Suppressor macrophage treated with lipopolysaccharide for 4 hours (primary cell): Measurements from ENCODE around the gene TRPV6.

Experiments used
- DNase-seq: peaks from one replicate; pipeline ENCODE4 v3.0.0-alpha.2; 2020

TRPV6 gene

DNA sequence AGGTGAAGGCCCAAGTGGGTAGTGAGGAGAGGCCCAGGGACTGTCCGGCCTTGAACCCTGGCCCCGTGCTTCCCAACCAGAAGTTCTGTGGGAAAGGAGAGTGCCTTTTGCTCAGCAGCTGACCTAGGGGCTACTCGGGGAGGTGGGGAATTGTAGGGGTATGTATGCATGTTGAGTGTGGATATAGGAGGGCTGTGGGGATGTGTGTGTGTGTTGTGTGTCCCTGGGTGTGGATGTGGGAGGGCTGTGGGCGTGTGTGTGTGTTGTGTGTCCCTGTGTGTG lies 18.5 kb downstream of the TRPV6 start:
- DNase-seq, result no peak

DNA sequence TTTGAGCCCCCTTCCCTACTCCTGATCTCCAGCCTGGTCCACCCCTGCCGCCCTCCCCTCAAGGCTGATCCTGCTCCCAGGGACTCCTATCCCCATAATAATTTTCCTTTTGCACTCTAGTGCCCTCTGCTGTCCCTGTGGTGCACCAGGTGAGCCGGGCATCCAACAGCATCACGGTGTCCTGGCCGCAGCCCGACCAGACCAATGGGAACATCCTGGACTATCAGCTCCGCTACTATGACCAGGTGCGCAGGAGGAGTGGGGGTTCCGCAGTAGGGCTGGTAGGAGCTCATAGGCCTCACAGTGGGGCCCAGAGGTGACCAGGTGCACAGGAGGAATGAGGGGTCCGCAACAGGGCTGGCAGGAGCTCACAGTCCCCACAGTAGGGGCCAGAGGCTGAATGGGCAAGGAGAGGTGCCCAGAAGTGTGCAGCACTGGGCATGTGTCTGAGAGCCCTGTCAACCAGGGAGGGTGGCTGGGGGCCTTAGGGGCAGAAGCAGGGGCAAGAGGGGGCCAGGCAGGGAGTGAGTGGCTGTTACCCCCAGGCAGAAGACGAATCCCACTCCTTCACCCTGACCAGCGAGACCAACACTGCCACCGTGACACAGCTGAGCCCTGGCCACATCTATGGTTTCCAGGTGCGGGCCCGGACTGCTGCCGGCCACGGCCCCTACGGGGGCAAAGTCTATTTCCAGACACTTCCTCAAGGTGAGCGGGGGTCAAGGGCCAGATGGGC lies 19.0 kb downstream of the TRPV6 start:
- DNase-seq, result peak; percentile 32

DNA sequence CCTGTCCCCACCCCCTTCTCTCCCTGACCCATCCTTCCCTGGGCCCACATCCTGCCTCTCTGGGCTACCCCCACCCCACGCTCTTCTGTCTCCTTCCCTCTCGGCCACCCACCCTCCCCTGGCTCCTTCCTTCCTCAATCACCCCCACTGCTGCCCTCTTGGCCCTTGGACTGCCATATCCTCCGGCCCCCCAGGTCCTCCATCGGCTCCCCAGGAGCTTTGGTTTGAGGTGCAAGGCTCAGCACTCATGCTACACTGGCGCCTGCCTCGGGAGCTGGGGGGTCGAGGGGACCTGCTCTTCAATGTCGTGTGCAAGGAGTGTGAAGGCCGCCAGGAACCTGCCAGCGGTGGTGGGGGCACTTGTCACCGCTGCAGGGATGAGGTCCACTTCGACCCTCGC lies 19.8 kb downstream of the TRPV6 start:
- DNase-seq, result no peak

DNA sequence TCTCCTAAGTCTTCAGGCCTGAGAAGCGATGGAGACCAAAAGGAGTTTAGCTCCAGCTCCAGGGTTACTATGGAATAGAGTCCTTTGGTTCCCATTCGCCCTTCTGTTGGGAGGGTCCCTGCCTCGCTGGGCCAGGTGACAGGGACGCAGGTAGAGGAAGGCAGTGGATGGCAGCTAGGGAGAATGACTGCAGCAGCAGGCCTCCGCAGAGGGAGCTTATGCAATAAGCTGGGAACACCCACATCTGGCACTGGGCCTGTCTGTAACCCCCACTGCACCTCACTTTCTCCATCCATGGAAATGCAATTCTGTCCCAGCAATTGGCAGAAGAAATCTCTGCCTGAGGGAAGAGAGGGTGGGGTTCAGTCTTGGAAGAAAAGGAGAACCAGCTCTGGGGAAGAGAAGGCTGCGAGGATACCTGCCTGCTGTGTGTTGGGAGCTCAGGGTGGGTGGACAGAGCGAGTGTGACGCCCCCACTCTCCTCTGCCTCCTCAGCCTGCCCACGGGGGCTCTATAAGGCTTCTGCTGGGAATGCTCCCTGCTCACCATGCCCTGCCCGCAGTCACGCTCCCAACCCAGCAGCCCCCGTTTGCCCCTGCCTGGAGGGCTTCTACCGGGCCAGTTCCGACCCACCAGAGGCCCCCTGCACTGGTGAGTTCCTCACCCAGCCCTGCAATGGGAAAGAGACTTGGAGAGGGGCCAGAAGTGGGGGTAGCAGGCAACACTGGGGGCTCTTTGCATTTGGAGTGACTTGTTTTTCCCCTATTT lies 20.4 kb downstream of the TRPV6 start:
- DNase-seq, result no peak

DNA sequence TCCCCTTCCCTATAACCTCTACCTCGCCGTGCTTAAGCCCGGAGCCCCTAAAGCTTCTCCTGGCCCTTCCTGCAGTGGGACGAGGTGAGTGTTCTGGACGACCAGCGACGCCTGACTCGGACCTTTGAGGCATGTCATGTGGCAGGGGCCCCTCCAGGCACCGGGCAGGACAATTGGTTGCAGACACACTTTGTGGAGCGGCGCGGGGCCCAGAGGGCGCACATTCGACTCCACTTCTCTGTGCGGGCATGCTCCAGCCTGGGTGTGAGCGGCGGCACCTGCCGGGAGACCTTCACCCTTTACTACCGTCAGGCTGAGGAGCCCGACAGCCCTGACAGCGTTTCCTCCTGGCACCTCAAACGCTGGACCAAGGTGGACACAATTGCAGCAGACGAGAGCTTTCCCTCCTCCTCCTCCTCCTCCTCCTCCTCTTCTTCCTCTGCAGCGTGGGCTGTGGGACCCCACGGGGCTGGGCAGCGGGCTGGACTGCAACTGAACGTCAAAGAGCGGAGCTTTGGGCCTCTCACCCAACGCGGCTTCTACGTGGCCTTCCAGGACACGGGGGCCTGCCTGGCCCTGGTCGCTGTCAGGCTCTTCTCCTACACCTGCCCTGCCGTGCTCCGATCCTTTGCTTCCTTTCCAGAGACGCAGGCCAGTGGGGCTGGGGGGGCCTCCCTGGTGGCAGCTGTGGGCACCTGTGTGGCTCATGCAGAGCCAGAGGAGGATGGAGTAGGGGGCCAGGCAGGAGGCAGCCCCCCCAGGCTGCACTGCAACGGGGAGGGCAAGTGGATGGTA lies 21.5 kb downstream of the TRPV6 start:
- no peak for DNase-seq

DNA sequence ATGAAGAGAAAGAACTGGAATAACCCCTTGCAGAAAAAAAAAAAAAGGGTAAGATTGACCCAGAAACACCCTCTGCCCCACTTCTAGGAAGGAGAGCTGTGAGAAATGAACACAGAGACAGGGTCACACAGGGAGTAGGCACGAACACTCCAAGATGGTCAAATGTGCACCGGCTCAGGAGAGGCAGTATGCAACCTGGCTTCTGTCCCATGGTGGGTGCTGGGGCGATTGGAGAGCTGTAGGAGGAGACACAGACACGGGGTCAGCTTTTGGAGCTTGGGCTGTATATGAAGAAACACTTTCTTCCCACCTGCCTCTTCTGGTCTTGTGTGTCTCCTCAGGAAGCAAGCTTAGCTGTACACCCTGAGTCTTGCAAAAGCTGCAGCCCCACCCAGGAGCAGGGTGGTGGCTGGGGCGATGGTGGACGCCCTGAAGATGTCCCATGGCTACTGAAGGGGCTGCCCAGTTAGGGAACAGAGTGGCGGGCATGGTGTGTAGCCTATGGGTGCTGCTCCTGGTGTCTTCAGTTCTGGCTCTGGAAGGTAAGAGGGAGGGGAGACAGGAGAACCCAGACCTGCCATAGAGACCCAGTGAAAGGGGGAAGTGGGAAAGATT lies 22.7 kb downstream of the TRPV6 start:
- DNase-seq, result no peak

DNA sequence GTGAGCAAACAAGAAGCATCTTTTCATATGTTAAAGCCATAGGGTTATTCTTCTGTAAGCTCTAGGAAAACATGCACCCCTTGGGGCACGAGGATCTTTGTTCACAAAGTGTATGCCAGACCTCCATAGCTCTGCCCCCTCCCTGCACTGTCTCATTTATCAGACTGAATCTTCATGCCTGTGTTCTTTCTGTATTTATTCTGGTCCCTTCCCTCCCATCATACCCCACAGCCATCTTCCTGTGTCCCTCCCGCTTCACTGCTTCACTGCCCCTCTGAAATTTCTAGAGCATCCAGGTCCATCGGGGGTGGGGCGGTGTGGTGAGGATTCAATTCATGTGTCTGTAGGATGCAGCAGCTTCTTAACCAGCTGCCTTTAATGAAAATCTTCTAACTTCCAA lies 23.2 kb downstream of the TRPV6 start:
- no peak for DNase-seq

DNA sequence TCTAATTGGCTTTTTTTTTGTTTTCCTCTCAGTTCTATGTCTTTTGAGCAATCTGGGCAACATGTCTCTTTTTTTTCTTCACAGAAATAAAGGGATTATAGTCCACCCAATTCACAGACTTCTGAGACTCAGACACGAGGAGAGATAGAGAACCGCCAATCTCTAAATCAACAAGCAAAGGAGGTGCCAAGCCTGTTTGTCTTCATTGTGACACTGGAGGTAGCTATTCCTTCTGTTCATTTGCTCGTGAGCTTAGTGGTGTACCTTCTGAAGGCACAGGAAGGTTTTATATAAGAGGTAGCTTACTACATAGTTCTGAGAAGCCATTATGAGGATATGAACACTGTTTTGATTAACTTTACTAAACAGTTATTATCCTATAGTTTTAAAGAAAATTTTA lies 24.6 kb downstream of the TRPV6 start:
- DNase-seq, result no peak

DNA sequence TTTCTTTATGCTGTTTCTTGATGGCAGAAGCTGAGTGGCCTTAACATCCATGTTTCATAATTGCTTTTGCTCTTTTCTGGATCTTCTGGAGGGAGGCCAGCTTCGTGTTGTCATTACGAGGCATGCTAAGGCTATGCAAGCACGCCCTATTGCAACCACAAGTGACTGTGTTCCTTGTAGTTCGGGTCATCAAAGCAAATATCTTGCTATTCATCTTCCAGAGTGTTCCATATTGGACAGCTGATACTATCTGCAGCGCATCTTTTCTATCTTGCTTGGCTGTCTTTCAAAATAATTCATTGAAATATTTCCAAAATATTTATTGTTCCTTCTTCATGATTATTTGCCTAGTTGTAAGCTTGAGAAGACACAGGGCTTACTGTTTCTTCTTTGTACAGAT lies 25.7 kb downstream of the TRPV6 start:
- no peak for DNase-seq

DNA sequence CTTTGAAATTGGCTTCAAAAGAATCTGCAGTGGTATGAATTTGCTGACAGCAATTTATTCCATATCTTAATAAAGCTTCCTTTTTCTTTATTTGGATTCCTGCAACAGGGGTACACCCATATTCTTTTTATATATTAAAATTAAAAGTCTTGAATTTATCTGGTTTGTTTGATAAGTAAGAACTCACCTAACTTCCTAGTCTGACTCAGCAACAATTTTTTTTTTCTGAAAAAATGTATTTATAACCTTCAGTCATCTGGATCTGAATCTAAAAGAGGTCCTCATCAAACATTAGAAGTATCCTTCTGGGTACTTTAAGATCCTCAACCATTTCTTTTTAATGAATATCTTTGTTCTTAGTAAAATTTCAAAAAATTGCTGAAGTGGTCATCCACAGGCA lies 26.1 kb downstream of the TRPV6 start:
- DNase-seq, result no peak

DNA sequence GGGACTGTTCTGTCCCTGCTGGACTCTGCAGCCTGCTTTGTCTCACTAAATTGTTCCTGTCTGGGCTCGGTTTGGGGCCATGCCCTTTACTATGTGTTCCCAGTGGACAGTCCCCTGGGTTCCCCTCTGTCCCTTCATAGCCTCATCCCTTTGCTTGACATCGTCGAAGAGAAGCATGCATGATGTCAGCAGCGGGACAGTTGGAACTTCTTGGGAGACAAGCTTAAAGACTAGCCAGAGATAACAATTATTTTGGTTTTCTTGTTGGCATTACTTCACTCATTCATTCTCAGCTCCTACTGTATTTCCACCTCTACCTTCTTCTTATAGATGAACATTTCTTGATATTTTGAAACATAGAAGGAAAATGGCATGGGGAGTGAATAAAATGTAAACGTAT lies 27.9 kb downstream of the TRPV6 start:
- DNase-seq, result no peak

DNA sequence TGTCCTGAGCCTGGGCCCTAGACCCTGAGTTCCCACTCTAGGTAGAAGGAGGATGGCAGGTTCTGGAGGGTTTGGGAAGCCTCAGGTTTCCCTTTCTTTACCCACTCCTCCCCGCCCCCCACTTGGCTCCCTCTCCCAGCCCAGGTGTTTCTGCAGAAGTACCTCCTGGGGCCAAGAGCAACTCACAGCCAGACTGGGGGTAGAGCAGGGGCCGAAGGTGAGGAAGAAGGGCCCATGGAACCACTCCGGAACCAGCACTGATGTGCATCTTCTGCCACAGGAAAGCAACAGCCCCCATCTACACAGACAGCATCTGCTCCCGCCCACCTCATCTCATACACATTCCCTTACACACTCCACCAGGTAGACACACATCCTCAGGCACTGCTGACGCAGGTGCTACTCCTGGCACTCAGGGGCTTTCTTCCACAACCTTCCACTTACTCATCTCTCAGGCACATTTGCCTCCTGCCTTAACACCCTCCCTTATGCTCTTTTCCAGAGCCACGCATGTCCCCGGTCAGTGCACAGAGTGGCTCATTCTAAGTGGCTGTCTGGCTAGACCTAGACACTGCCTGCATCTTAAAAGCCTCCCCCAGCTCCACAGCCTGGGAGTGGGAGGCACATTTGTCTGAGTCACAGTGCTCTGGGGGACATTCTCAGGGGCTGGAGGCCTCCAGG lies 28.8 kb downstream of the TRPV6 start:
- no peak for DNase-seq

DNA sequence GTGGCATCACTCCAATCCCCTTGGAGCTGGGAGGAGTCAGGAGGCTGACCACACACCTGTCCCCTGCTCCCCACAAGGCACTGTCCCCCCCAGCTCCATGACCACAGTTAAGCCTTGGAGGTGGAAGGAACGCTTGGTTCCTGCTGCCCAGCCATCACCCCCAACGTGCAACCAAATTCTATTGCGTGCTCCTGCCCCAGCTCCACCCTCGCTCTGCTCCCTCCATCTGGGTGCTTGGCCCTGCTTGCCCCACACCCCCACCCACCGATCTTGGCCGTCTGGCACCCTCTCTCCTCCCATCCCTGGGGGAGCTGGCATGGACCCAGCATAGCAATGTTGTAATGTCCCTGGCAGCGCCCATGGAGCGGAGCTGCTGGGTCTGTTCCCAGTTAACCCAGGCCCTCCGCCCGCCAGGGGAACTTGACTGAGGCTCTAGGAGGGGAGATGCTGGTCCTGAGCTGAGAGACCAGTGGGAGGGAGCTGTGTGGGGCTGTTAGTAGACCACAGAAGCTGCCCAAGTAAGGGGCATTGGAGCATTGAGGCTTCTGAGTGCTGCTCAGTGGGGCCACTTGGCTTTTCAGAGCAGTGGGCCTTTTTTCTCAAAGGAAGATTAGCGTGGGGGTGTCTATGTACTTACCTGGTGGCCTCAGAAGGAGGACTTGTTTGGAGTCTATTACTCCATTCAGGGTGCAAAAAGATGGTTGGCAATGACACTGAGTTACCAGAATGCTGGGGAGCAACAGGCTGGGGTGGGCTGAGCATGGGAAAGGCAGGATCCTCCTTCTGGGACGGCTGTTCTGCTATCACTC lies 29.6 kb downstream of the TRPV6 start:
- DNase-seq, result no peak

DNA sequence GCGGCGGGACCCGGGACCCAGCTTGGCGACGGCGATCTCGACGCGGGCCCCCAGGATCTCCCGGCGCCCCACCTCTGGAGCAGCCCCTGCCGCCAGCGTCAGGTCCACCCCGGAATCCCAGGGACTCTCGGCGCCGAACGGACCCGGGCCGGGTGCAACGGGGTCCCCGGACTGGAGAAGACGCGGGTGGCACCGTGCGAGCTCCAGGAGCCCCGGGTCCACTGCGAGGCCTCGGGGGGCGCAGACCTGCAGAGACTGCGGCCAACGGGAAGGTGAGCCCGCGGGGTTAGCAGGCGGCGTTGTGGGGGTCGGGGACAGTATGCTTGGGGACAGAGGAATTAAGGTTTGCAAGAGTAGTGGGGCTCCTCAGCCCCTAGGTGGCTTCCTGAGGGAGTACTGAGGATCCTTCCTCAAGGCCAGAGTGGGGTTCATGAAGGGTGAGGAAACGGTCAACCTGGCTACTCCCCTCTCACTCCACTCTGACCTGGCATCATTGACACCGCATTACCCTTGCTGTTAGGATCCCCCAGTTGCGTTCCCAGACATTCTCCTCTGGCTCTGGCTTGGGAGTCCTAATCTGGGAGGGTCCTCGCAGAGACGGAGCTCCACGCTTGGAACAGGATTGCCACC lies 30.3 kb downstream of the TRPV6 start:
- no peak for DNase-seq

DNA sequence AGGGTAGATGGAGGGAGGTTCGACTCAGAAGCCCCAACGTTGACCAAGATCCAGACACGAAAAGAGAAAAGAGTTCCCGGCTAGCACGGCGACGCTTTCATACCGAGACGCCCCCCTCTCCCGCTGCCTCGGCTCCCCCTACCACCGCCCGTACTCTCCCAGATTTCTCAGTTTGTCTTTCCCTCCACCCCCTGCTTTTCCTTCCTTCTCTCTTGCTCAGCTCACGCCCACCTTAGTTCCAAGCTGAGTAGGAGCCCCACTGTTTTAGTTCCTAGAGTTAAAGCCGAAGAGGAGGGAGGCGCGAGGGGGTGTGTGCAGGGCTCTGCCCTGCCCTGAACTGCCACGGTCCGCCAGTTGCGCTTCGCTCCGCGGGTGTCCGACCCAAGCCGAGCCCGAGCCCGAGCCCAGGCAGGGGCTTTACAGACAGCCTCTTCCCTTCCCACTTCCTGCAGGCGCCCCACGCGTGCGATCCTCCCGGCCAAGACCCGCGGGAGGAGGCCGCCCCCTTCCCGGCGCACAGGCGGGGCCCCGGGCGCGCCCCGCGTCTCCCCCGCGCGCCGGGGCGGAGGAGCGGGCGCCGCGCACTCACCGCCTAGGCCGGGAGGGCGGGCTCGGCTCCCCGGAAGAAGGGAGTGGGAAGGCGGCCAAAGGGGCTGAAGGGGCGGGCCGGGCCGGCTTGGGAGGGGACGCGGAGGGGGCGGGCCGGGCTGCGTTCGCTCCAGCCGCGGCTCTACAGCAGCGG lies 31.0 kb downstream of the TRPV6 start, which contains the start of gene EPHB6:
EPHB6 (plus strand) TSS at position 705 of the 742 bp plus-strand sequence. CDS start 8,152 bp downstream, outside the sequence.
- DNase-seq, result peak; percentile 74

DNA sequence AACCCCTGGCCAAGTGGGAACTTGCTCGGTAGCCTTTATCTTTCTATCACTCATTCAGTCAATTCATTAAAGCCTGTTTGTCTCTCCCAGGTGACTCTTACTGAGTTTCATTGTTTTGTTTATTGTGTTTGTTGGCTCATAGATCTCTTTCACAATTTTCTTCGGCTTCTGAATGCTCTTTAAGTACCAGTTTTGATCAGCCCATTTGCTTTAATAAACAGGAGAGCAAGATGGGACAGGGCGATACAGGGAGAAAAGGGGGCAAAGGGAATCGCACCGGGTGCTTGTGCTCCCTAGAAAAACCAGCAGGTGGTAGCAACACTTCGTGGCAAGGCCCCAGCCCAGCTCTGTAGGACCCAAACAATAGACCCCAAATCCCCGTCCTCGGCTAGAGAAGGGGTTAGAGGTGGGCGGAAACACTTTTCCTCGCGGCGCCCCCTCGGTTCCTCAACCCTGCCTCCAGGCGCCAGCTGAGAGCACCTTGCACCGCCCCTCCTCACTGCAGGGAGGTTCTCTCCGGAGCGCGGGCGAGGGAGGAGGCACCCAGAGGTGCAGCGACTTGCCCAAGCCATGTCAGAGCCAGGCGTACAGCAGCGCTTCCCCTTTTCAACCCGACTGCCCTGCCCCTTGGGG lies 31.7 kb downstream of the TRPV6 start:
- DNase-seq, result peak; percentile 73

DNA sequence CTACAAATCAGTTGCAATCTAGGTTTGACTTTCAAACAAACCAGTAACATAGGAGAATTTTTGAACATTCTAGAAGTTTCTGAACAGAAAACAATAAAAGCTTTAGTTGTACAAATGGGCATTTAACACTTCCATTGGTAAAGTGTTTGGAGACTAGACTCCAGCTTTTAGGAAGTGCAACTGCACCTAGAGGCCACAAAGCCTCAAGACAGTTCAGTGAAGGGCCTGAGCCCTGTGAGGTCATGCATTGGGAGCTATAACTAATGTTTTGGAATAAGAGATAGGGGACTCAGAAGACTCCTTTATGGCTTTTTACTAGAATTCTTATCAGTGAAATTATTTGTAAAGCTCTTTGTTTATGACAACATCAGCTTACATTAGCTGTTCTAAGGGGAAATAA lies 33.6 kb downstream of the TRPV6 start:
- peak; percentile 29 for DNase-seq

DNA sequence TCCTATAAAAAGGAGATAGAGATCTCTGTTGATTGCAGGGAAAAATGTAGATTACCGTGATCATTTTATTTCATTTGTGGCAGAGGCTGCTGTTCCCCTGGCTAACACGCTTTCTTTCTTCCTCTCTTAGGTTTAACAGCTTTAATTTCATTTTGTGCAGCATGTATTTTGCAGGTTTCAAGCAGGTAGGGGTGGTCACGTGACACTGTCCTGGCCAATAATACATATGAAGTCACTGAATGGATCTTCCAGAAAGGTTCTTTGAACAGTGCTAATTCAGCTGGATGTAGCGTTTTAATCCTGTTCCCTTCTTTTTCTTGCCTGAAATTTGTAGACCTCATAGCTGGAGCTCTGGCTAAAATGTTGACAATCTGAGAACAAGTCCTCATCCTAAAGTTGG lies 34.3 kb downstream of the TRPV6 start:
- no peak for DNase-seq

DNA sequence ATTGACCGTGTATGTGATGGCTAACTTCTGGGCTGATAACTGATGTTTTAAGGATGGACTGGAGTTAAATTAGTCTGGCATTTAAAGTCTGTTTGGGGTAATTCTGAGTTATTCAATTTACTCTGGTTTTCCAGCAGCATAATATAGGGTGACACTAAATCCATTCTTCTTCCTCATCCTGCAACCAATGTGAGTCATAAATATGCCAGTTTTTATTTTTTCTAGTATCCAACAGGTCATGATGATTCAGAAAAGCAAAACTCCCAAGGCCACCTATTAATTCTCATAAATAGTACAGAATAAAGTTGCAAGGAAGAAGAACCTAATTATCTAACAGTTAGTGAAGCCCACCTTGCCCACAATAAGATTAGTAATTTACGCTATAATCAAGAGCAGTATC lies 38.2 kb downstream of the TRPV6 start:
- no peak for DNase-seq

DNA sequence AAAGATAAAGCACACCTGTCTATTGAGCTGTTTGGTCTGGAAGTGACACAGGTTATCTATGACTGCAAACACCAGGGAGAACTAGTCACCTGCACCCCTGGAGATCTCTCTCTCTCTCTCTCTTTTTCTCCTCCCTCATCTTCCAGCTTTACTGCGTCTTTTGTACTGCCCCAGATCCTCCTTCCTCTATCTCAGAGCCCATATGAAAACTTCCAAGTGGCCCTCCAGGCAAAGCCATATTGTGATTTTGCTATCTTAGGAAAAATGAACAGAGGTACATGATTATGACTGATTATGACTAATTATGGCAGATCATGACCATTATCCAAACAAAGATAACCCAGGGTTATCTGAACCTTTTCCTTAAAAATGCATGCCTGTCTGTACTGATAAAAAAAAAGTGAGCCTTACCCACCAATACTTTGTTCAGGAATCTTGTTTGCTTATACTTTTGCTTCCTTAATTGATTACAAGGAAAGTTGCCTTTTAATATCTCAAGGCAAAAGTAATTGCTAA lies 43.2 kb downstream of the TRPV6 start:
- no peak for DNase-seq
